Activated CD8-positive, alpha-beta memory T cell treated with anti-CD3 and anti-CD28 coated beads, Interleukin-2, amount 50 U/mL, for 24 hours (primary cell): Measurements from ENCODE around the gene PPFIBP1.
"Not testable (repeated sequence)": the region's sequence is repeated elsewhere in the genome, so short reads cannot be mapped to it uniquely, and the experiment has no call there.

ENCODE experiments used
- DNase-seq: peaks from one replicate; pipeline ENCODE4 v3.0.0-alpha.2; 2020; ENCODE audit errors: extremely low read depth

PPFIBP1 gene

DNA sequence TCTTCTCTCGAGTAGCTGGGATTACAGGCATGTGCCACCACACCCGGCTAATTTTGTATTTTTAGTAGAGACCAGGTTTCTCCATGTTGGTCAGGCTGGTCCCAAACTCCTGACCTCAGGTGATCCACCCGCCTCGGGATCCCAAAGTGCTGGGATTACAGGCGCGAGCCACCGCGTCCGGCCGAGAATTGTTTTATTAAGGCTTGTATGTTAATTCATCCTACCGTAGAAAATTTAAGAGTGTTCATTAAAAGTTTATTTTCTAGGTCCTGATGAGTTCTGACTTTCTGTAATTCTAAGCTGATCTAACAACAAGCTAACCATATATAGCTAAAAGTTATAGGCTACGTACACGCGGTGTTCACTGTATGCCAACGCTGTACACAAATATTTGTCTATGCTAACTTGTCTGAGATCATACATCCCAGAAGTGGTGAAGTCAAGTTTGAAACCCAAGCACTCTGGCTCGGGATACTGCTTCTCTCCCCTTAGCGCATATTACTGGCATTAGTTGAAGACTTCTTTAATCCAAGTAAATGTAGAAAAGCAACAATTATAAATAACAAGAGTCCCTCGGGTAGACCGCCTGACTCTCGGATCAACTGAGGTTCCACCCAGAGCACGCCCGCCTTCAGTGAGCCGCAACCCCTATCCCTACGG is 186.1 kb downstream of the PPFIBP1 start:
- no peak for DNase-seq

DNA sequence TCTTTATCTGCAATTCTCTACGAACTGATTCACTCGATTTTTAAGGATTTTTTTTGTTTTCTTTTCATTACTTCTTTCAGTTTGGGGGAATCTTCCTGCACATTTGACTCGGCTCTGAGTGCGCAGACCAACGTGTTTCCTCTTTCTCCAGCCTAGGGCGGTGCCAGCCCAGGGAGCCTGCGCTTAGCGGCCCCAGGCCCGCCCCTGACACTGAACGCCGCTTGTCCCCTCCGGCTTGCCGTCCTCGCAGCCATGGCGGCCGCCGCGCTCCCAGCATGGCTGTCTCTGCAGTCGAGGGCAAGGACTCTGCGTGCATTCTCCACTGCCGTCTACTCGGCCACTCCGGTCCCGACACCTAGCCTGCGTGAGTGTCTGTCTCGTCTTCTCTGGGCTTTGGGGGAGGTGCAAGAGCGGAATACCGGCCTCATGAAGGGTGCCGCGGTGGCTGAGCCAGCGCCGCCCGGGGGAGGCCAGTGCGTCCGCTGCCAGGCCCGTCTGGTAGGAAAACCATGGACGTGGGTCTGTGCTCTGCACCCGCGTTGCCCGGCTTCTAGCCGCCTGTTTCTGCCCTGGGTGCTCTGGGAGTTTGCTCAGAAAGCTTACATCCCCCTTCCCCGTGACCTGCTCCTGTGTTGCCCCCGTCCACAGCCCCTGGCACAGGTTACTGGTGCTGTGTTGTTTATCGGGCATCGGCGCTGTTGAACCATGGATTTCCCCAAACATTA is 186.7 kb downstream of the PPFIBP1 start, which contains the start of gene MRPS35:
TSS of gene MRPS35 (plus strand) at position 241 of the 725 bp plus-strand sequence. CDS start at position 253, 12 bp downstream.
- DNase-seq = peak; percentile 74

DNA sequence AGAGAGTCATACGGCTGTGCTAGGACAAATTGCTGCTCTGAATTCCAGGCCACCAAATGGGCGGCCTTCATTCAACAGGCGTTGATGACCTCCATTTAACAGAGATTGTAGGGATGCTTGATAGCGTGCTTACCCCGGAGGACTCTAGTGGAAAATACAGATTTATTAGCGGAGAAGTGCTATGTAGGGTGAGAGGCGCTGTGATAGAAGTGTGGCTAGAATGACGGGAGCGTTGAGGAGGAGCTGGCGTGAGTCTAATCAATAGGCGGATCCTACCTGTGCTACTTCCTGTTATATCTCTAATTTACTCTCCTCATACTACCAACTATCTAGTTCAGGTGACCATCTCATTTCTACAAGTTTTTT is 187.3 kb downstream of the PPFIBP1 start:
- DNase-seq = no peak

DNA sequence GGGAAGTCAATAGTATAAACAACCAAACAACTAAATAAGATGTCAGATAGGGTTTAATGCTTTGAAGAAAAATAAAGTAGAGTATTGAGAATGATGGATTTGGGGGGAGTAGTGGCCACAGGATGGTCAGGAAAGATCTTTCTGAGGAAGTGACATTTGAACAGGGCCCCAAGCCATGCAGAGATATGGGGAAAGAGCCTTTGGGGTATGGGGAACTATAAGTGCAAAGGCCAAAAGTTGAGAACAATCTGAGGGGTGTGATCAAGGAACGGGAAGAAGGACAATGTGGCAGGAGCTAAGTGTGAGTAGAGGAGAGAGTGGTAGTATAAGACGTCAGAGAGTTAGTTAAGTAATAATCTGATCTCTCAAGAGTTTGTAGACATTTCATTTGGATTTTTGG is 188.0 kb downstream of the PPFIBP1 start:
- DNase-seq = no peak

DNA sequence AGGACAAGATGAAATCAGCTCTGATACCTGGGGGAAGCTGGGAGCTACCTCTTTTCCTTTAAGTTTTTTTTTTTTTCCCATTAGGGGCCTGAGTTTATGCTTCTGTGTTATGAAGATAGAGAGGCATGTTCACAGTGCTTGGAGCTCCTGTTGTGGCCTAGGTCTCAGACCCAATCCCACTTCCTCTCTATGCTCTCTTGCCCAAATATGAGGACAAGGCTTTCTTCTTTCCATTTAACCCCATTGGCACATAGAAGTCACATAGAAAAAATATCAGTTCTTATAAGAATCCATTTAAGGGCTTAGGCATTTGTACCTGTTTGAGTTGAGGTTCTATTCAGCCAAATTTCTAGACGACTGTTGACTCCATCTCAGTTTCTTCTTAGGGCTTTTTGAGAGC is 199.2 kb downstream of the PPFIBP1 start:
- DNase-seq = no peak

DNA sequence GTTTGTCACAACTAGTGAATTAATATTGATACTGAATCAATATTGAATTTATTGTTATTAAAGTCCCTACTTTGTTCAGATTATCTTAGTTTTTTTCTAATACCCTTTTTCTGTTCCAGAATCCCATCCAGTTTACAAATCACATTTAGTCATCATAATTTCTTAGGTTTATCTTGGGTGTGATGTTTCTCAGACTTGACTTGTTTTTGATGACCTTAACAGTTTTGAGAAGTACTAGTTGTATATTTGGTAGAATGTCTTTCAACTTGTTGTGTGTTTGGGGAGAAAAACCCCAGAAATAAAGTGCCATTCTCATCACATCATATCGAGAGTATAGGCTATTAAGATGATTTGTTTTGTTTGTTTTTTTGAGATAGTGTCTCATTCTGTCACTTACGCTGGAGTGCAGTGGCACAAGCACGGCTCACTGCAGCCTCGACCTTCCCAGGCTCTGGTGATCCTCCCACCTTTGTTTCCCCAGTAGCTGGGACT is 206.1 kb downstream of the PPFIBP1 start:
- DNase-seq = no peak

DNA sequence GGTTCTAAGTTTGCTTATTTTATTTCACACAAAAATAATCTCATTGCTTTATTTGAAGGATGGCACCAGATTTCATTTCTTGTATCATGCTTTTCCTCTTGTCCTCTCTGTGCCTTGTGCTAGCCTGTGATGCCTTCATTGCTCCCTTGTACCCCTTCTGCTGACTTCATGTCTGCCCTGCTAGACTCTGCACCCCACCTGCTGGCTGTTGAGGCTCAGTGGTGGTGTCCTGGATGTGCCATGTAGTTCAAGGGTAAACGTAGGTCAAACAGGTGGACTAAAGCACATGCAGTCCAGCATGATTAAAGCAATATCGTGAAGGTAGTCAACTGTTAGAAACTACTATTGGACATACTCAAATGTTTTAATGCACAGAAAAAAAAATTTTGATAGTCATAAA is 208.3 kb downstream of the PPFIBP1 start:
- DNase-seq = no peak

DNA sequence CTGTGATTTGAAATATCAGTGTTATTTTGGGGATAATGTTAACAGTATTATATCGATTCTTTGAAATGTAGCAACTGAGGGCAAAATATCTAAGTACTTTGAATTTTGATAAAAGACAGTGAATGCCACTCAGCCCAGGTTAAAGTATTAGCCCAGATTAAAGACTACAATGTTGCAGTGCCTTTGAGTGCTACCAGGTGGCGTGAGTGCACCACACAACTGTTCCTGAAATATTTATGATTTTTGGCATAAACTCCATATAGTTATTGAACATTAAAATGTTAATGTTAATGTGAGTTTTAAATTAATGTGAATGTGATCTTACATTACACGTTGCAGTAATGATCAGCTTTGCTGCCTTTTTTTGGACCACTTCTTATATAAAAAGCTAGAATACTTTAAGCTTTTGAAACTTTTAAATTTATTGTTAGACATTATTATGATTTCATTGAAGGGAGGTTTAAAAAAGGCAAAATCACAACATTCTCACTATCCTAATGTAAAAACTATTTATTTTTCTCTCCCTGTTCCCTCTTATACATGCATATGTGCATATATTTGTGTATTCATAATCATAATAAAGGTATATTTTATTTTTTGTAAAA is 209.1 kb downstream of the PPFIBP1 start:
- no peak for DNase-seq

DNA sequence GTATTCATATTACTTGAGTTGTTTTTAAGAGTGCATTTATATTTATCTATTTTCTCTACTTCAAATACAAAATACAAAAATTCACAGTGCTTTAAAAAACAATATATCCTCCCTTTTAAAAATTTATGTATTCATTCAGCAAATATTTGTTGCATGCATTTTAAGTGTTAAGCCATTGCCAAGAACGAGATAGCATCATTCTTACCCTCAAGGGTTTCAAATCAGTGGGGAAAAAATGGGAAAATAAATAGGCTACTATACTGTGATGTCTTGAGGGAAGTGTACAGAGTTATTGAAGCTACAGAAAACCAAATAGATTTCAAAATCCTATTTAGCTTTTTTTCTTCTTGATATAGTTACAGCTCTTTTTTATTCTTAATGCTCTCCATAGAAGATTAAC is 209.8 kb downstream of the PPFIBP1 start:
- no peak for DNase-seq

DNA sequence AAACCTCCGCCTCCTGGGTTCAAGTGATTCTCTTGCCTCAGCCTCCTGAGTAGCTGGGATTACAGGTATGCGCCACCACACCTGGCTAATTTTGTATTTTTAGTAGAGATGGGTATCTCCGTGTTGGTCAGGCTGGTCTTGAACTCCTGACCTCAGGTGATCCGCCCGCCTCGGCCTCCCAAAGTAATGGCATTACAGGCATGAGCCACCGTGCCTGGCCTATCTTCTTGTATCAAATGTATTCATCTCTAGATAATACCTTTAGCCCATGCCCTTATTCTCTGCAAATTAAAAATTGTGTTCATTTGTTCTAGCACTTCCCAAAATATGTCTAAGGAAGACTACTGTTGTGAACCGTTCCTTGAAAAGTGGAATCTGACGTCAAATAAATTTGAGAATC is 210.3 kb downstream of the PPFIBP1 start:
- not testable (repeated sequence) for DNase-seq

DNA sequence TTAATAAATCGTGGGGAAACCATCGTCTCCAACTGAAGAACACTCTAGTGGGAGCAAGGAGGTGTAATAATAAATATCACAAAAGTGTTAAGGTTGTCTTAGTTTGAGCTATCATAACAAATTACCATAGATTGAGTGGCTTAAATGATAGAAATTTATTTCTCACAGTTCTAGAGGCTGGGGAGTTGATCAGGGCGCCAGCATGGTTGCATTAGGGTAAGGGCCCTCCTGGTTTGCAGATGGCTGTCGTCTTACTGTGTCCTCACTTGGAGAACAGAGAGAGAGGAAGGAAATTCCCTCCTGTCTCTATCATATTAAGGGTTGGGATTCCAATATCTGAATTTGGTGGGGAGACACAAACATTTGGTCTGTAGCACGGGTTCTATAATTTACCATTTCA is 219.6 kb downstream of the PPFIBP1 start:
- no peak for DNase-seq
